Breast epithelium (tissue), 3 donors: ENCODE data around the gene HADHB.

Experiments used
- POLR2A ChIP-seq: fragments of 450-650 bp; IDR thresholded peaks from one replicate; pipeline ENCODE4 v1.6.1; 2016; ENCODE audit warnings: antibody characterized with exemption, mild to moderate bottlenecking, moderate library complexity
- POLR2AphosphoS5 ChIP-seq, 3 donors: sonication (generic); formaldehyde crosslinking; IDR thresholded peaks; one replicate each; pipeline ENCODE4 v1.6.1; 2017; ENCODE audit warnings: antibody characterized with exemption in 3 of 3
- TF ChIP-seq, protein P1 (sequence below), 3 donors: fragments of 450-650 bp; IDR thresholded peaks; one replicate each; pipeline ENCODE4 v1.5.1; 2016 to 2017; ENCODE audit warnings: antibody characterized with exemption in 3 of 3, mild to moderate bottlenecking in 3 of 3, moderate library complexity in 3 of 3

DNA sequence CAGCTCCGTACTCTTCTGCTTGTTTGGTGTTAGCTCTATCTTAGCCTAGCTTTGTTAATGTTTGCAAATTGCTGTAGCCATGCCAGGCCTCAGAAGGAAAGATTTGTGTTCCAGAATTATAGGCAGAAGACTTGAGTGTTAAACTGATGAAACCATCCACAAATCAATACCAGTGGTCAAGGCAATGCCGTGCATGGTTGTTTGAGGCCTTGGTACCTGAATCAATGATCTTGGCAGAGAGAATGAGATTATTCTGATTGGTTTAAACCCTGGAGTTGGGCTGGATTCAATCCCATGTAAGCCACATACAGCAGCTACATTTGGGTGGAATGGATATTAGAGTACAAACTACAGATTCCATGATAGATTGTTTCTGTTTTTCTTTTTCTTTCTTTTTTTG lies 4.9 kb downstream of the HADHB start:
- TF ChIP-seq POLR2A (no peak), POLR2AphosphoS5 (IDR thresholded peaks at IDR 0.05) (no peak)
- TF ChIP-seq, protein P1, sequence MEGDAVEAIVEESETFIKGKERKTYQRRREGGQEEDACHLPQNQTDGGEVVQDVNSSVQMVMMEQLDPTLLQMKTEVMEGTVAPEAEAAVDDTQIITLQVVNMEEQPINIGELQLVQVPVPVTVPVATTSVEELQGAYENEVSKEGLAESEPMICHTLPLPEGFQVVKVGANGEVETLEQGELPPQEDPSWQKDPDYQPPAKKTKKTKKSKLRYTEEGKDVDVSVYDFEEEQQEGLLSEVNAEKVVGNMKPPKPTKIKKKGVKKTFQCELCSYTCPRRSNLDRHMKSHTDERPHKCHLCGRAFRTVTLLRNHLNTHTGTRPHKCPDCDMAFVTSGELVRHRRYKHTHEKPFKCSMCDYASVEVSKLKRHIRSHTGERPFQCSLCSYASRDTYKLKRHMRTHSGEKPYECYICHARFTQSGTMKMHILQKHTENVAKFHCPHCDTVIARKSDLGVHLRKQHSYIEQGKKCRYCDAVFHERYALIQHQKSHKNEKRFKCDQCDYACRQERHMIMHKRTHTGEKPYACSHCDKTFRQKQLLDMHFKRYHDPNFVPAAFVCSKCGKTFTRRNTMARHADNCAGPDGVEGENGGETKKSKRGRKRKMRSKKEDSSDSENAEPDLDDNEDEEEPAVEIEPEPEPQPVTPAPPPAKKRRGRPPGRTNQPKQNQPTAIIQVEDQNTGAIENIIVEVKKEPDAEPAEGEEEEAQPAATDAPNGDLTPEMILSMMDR (IDR thresholded peaks at IDR 0.05), result no peak
